Measurements from ENCODE around the gene TRAF2. TPM values are rescaled to one million over a fixed set of nuclear protein-coding genes. Genes with fewer than 3 reads are reported as not detected.

The TRAF2 gene
- total RNA-seq, 1 donor from 2014 or later, result 21.7 TPM

GRCh38 chr9:136969150-136969549, 82.8 kb downstream of the TRAF2 start:
- TF ChIP-seq, protein P1, sequence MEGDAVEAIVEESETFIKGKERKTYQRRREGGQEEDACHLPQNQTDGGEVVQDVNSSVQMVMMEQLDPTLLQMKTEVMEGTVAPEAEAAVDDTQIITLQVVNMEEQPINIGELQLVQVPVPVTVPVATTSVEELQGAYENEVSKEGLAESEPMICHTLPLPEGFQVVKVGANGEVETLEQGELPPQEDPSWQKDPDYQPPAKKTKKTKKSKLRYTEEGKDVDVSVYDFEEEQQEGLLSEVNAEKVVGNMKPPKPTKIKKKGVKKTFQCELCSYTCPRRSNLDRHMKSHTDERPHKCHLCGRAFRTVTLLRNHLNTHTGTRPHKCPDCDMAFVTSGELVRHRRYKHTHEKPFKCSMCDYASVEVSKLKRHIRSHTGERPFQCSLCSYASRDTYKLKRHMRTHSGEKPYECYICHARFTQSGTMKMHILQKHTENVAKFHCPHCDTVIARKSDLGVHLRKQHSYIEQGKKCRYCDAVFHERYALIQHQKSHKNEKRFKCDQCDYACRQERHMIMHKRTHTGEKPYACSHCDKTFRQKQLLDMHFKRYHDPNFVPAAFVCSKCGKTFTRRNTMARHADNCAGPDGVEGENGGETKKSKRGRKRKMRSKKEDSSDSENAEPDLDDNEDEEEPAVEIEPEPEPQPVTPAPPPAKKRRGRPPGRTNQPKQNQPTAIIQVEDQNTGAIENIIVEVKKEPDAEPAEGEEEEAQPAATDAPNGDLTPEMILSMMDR (IDR thresholded peaks at IDR 0.05; ENCODE audit: unreplicated experiment), result no peak
- DNase-seq (ENCODE audit: low spot score), result no peak
- Mint-ChIP-seq H3K27ac (ENCODE audit: unreplicated experiment) (no peak overlapping the region), H3K4me3 (ENCODE audit: unreplicated experiment) (no peak overlapping the region), H3K9me3 (ENCODE audit: unreplicated experiment) (no peaks in the 10 kb centered on the region), H3K36me3 (ENCODE audit: low read depth, unreplicated experiment) (no peaks in the 10 kb centered on the region), H3K27me3 (ENCODE audit: unreplicated experiment) (peaks cover 6% of the 10 kb centered on the region), H3K4me1 (ENCODE audit: unreplicated experiment) (no peaks in the 10 kb centered on the region)

DNA sequence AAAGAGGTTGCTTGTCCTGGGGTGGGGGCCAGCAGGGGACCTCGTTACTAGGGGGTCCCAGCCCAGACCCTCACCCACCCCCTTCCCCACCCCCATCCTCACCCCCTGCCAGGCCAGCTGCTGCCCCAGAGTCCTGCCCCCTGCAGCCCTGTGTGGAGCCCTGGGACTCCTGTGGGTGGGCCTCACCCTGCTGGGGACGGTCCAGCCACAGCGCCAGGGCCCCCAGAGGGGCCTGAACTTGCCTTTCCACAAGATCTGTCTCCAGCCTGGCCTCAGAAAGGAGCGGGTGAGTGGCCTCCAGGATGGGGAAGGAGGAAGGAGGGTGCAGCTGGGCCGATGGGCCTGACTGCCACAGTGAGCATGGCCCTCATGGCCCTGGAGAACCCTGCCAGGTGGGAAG, 83.5 kb downstream of the TRAF2 start:
- DNase-seq (ENCODE audit: low spot score), result no peak
- Mint-ChIP-seq H3K36me3 (ENCODE audit: low read depth, unreplicated experiment) (no peaks in the 10 kb centered on the region), H3K4me1 (ENCODE audit: unreplicated experiment) (no peaks in the 10 kb centered on the region), H3K27ac (ENCODE audit: unreplicated experiment) (no peak overlapping the region), H3K27me3 (ENCODE audit: unreplicated experiment) (peaks cover 6% of the 10 kb centered on the region), H3K4me3 (ENCODE audit: unreplicated experiment) (no peak overlapping the region), H3K9me3 (ENCODE audit: unreplicated experiment) (no peaks in the 10 kb centered on the region)
- TF ChIP-seq, protein P1 (IDR thresholded peaks at IDR 0.05; ENCODE audit: unreplicated experiment), result no peak

- TF ChIP-seq, protein P1 (IDR thresholded peaks at IDR 0.05; ENCODE audit: unreplicated experiment), result no peak
- H3K4me1 Mint-ChIP-seq (ENCODE audit: unreplicated experiment), result no peaks in the 10 kb centered on the region
- H3K27ac Mint-ChIP-seq (ENCODE audit: unreplicated experiment), result no peak overlapping the region
- no peaks in the 10 kb centered on the region for H3K36me3 Mint-ChIP-seq (ENCODE audit: low read depth, unreplicated experiment)
- DNase-seq (ENCODE audit: low spot score), result no peak
- peaks cover 5% of the 10 kb centered on the region for H3K27me3 Mint-ChIP-seq (ENCODE audit: unreplicated experiment)
- no peaks in the 10 kb centered on the region for H3K9me3 Mint-ChIP-seq (ENCODE audit: unreplicated experiment)
- no peak overlapping the region for H3K4me3 Mint-ChIP-seq (ENCODE audit: unreplicated experiment)
Measured at GRCh38 chr9:136970361-136970760, 84.0 kb downstream of the TRAF2 start.

- TF ChIP-seq, protein P1 (IDR thresholded peaks at IDR 0.05; ENCODE audit: unreplicated experiment), result no peak
- no peaks in the 10 kb centered on the region for H3K9me3 Mint-ChIP-seq (ENCODE audit: unreplicated experiment)
- no peak overlapping the region for H3K4me3 Mint-ChIP-seq (ENCODE audit: unreplicated experiment)
- no peaks in the 10 kb centered on the region for H3K27me3 Mint-ChIP-seq (ENCODE audit: unreplicated experiment)
- H3K36me3 Mint-ChIP-seq (ENCODE audit: low read depth, unreplicated experiment), result no peaks in the 10 kb centered on the region
- H3K4me1 Mint-ChIP-seq (ENCODE audit: unreplicated experiment), result no peaks in the 10 kb centered on the region
- no peak overlapping the region for H3K27ac Mint-ChIP-seq (ENCODE audit: unreplicated experiment)
- DNase-seq (ENCODE audit: low spot score), result no peak
Measured at GRCh38 chr9:136971746-136972145, 85.4 kb downstream of the TRAF2 start.

- Mint-ChIP-seq H3K4me3 (ENCODE audit: unreplicated experiment) (no peak overlapping the region), H3K4me1 (ENCODE audit: unreplicated experiment) (no peaks in the 10 kb centered on the region), H3K27ac (ENCODE audit: unreplicated experiment) (no peak overlapping the region), H3K36me3 (ENCODE audit: low read depth, unreplicated experiment) (no peaks in the 10 kb centered on the region), H3K9me3 (ENCODE audit: unreplicated experiment) (no peaks in the 10 kb centered on the region), H3K27me3 (ENCODE audit: unreplicated experiment) (peaks cover 1% of the 10 kb centered on the region)
- TF ChIP-seq, protein P1 (IDR thresholded peaks at IDR 0.05; ENCODE audit: unreplicated experiment), result no peak
- no peak for DNase-seq (ENCODE audit: low spot score)
Measured at GRCh38 chr9:136972335-136972734, 86.0 kb downstream of the TRAF2 start.
